HG02852 (cell line): ENCODE results near the gene MAP2K3.

Source experiments
- ATAC-seq: cut with Tn5 transposase; IDR thresholded peaks from one replicate; pipeline ENCODE4 v1.9.1; 2021; ENCODE audit warnings: mild to moderate bottlenecking, moderate library complexity; ENCODE audit not compliant: unreplicated experiment

The MAP2K3 gene

GRCh38 chr17:21252796-21253645, 31.5 kb upstream of the MAP2K3 start, which contains the start of gene NATD1:
Gene NATD1 (minus strand): TSS chr17:21253410. CDS start chr17:21253264, 146 bp downstream.
- ATAC-seq: peak; percentile 88

- peak; percentile 12 for ATAC-seq
Observed at GRCh38 chr17:21253646-21254441, 30.7 kb upstream of the MAP2K3 start.

GRCh38 chr17:21258593-21258992, 25.9 kb upstream of the MAP2K3 start:
- ATAC-seq: no peak

- ATAC-seq: no peak
Observed at GRCh38 chr17:21262259-21262993, 22.1 kb upstream of the MAP2K3 start.

- ATAC-seq: no peak
Observed at GRCh38 chr17:21263376-21263775, 21.1 kb upstream of the MAP2K3 start.

- no peak for ATAC-seq
Observed at GRCh38 chr17:21268596-21269188, 15.8 kb upstream of the MAP2K3 start.

- ATAC-seq: no peak
Observed at GRCh38 chr17:21269394-21269793, 15.1 kb upstream of the MAP2K3 start.

GRCh38 chr17:21271454-21272183, 12.9 kb upstream of the MAP2K3 start:
- no peak for ATAC-seq

- ATAC-seq: no peak
Observed at GRCh38 chr17:21272250-21272649, 12.3 kb upstream of the MAP2K3 start.

- ATAC-seq: no peak
Observed at GRCh38 chr17:21272881-21273792, 11.4 kb upstream of the MAP2K3 start.

- ATAC-seq: no peak
Observed at GRCh38 chr17:21275047-21275578, 9.4 kb upstream of the MAP2K3 start.

- ATAC-seq: peak; percentile 95
Observed at GRCh38 chr17:21275579-21276263, 8.8 kb upstream of the MAP2K3 start.

- ATAC-seq: no peak
Observed at GRCh38 chr17:21276264-21276588, 8.3 kb upstream of the MAP2K3 start.

- no peak for ATAC-seq
Observed at GRCh38 chr17:21277332-21277731, 7.2 kb upstream of the MAP2K3 start.

GRCh38 chr17:21278450-21279197, 5.9 kb upstream of the MAP2K3 start:
- no peak for ATAC-seq

GRCh38 chr17:21279198-21279535, 5.3 kb upstream of the MAP2K3 start:
- ATAC-seq: no peak

- no peak for ATAC-seq
Observed at GRCh38 chr17:21279582-21279981, 4.9 kb upstream of the MAP2K3 start.

- peak; percentile 25 for ATAC-seq
Observed at GRCh38 chr17:21280081-21280518, 4.4 kb upstream of the MAP2K3 start.
